Measurements from ENCODE around the gene FABP7.

DNA sequence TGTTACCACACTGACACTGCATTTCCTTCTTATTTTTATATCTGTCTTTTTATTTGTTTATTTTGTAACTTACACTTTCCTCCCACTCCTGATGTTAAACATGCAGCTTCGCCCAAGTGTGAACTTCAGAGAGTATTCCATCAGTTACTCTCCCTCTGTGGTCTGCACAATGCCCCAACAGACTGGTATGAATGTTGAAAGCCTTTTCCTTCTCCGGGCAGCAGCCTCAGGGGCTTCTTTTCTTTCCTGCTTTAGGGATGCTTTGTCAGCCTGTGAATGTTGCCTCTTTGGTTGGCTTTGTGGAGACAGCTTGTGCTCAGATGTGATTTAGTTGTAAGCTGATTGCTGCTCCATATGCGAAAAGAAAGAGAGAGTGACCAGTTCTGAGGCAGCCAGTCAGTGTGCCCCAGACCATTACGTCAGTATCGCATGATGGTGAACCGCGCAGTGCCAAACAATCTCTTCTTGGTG lies 53.5 kb downstream of the FABP7 start:
- TF ChIP-seq, protein P1, sequence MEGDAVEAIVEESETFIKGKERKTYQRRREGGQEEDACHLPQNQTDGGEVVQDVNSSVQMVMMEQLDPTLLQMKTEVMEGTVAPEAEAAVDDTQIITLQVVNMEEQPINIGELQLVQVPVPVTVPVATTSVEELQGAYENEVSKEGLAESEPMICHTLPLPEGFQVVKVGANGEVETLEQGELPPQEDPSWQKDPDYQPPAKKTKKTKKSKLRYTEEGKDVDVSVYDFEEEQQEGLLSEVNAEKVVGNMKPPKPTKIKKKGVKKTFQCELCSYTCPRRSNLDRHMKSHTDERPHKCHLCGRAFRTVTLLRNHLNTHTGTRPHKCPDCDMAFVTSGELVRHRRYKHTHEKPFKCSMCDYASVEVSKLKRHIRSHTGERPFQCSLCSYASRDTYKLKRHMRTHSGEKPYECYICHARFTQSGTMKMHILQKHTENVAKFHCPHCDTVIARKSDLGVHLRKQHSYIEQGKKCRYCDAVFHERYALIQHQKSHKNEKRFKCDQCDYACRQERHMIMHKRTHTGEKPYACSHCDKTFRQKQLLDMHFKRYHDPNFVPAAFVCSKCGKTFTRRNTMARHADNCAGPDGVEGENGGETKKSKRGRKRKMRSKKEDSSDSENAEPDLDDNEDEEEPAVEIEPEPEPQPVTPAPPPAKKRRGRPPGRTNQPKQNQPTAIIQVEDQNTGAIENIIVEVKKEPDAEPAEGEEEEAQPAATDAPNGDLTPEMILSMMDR (IDR thresholded peaks at IDR 0.05) = no peak
- no peak for TF ChIP-seq POLR2AphosphoS5 (IDR thresholded peaks at IDR 0.05)

All from upper lobe of left lung (tissue), 4 donors.